NCI-H128 (cell line): ENCODE measurements around the gene PWWP2B.
"Not testable (repeated sequence)": the region's sequence is repeated elsewhere in the genome, so short reads cannot be mapped to it uniquely, and the experiment has no call there.

Experiments used
- DNase-seq: peaks from one replicate; lab custom pipeline; 2025; ENCODE audit not compliant: unreplicated experiment; lab: John Stamatoyannopoulos, UW

The PWWP2B gene

DNA sequence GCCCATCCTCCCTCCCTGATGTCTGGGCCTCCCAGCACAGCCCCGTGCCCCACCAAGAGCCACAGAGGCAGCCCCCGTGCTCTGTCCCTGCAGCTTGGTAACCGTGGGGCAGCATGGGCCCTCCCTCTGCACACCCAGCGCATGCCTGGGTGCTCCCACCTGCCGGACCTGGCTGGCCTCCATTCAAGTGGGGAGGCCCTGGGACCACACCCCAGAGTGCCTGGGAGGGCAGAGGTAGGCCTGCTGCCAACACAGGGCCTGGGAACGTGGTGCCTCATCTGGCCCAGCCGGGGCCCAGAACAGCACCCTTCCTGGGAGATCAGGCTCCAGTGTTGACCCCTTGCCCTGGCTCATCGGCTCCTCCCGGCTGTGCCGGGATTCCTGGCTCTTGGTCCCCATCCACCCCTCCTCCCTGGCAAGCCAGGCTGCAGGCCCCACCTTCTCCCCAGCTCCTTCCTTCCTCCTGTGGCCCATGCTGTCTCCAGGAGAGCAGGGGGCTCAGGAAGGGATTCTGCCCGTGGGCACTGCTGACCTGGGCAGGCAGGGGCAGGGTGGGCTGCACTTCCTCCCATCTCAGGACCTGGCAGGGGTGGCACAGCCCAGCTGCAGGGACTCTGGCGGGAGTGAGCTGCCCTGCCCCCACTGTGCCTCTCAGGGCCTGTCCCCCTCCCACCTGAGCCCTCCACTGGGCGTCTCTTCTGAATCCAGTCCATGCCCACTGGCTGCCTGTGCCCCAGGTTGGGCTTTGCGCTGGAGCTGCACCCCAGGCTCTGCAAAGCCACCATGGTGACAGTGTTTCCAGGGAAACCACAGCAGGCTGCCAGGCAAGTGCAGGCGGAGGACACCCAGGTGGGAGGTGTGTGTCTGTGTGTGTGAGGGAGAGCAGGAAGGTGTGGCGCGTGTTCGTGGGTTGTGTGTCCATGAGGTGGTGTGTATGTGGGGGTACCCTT, 32.6 kb downstream of the PWWP2B start:
- peak; percentile 33 for DNase-seq

- DNase-seq: no peak
Observed at GRCh38 chr10:132430231-132430743, 33.3 kb downstream of the PWWP2B start.

DNA sequence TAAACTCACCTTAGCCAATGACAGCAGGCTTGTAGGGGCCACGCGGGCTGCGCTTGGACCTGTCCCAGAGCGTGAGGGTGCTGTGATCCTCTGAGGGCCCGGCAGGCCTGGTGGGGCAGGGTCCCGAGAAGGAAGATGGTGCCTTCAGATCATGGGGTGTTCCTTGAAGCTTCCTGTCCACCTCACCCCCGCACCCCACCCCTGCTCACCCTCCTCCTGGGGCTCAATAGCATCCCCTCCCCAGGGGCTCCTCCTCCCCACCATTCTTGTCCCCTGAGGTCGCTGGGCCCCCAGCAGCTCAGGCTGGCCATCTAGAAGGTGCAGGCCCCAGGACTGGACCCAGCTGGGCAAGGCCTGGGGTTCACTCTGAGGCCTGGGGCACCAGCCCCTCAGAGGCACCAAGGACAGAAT, 33.9 kb downstream of the PWWP2B start:
- no peak for DNase-seq

GRCh38 chr10:132431537-132432175, 34.7 kb downstream of the PWWP2B start:
- DNase-seq: no peak

GRCh38 chr10:132432176-132432540, 35.2 kb downstream of the PWWP2B start:
- no peak for DNase-seq

- DNase-seq: no peak
Observed at GRCh38 chr10:132433671-132434340, 36.8 kb downstream of the PWWP2B start.

DNA sequence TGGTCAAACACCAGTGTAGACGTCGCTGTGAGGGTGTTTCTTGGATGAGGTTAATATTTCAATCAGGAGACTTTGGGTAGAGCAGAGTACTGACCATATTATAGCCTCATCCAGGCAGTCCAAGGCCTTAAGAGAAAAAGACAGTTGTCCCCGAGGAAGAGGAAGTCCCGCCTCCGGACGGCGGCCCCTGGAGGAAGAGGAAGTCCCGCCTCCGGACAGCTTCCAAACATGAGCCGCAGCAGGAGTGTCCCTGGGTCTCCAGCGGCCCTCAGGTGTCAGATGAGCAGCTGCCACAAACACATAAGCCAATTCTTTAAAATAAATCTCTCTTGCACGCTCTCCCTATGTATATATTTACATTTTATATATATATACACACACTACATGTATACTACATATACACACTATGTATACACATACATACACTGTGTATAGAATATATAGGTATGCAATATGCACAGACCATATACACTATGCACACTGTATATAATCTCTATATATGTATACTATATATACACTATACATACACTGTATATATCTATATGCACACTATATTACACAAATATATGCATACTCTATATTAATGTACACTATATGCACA, 37.5 kb downstream of the PWWP2B start:
- DNase-seq: no peak

GRCh38 chr10:132435320-132435719, 38.3 kb downstream of the PWWP2B start:
- DNase-seq: not testable (repeated sequence)

GRCh38 chr10:132436096-132436495, 39.1 kb downstream of the PWWP2B start:
- not testable (repeated sequence) for DNase-seq

GRCh38 chr10:132436861-132437410, 39.9 kb downstream of the PWWP2B start:
- no peak for DNase-seq

GRCh38 chr10:132437541-132437950, 40.5 kb downstream of the PWWP2B start:
- no peak for DNase-seq

GRCh38 chr10:132438091-132439024, 41.4 kb downstream of the PWWP2B start:
- DNase-seq: no peak

DNA sequence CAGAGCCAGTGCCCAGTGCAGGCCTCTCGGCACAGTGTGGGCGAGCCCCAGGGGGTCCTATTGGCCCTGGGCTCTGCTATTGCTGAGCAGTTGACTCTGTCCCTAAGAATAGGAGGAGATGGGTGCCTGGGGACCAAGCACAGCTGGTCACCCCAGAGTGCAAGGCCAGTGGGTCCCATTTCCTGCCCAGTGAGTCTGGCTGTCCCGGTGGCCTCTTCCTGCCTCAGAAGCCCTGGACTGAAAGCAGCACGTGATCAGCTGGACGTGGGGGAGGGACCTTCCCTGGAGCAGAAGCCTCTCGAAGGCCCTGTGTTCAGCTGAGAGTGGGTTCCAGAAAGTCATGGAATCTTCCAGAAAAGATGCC, 42.0 kb downstream of the PWWP2B start:
- no peak for DNase-seq

DNA sequence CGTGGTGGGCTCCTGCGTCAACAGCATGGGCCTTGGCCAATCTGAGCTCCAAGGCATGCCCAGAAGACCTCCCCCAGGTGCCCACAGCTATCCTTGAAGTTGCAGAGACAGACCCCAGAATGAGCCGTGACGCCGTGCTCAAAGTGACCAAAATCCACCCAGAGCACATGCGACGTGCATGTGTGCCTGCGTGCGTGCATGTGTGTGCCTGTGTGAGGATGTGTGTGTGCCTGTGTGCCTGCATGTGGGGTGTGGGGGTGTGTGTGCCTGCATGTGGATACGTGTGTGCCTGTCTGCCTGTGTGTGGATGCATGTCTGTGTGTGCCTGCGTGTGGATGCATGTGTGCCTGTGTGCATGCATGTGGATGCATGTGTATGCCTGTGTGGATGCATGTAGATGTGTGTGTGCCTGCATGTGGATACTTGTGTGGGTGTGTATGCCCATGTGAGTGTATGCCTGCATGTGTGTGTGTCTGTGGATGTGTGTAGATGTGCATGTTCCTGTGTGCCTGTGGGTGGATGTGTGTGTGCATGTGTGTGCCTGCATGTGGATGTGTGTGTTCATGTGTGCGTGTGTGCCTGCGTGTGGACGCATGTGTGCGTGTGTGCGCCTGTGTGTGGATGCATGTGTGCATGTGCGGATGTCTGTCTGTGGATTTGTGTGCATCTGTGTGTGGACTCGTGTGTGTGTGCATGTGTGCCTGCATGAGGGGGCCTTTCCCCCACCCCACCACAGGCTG, 42.6 kb downstream of the PWWP2B start:
- no peak for DNase-seq

GRCh38 chr10:132440791-132441565, 44.0 kb downstream of the PWWP2B start:
- DNase-seq: no peak

DNA sequence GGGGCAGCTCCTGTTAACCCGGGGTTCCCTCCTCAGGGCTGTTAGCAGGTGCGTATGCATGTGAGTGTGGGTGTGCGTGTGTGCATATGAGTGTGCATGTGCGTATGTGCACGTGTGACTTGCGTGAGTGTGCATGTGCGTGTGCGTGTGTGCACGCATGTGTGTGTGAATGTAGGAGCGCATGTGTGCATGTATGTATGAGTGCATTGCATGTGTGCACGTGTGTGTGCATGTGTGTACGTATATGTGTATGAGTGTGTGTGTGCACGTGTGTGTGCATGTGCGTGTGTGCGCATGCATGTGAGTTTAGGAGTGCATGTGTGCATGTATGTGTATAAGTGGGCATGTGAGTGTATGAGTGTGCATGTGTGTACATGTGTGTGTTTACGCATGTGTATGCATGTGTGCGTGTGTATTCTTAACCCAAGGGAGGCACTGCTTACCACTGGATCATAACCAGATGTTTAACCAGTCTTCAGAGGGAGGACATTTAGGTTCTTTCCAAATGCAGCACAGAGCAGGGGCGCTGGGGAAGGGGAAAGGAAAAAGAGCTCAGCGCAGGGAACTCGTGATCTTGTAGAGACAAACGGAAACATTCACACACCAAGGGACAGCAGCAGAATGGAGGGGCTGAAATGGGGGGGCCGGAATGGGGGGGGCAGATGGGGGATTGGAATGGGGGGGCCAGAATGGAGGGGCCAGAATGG, 45.0 kb downstream of the PWWP2B start:
- no peak for DNase-seq

GRCh38 chr10:132442636-132443035, 45.6 kb downstream of the PWWP2B start:
- no peak for DNase-seq

DNA sequence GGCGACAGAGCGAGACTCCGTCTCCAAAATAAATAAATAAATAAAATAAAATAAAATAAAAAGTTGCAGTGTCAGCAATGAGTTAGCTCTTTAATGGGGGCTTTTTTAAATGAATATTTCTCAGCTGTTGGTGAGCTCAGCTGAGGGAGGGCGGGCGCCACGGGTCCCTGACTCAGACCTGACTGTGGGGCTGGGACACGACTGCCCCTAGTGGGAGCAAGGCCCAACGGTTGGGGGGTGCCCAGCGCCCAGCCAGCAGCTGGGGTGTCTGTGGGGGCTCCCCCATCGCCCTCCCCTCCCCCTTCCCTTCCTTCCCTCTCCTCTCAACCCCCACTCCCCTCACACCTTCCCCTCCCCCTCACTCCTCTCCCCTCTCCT, 46.6 kb downstream of the PWWP2B start:
- DNase-seq: no peak
